ENCODE results near the gene FMN2.
"Not testable (repeated sequence)": the region's sequence is repeated elsewhere in the genome, so short reads cannot be mapped to it uniquely, and the experiment has no call there.

Gene FMN2

GRCh38 chr1:240244968-240245628 is 153.4 kb downstream of the FMN2 start:
- Histone ChIP-seq H3K4me1 (peaks cover 17% of the 10 kb centered on the region), H3K9me3 (no peaks in the 10 kb centered on the region), H3K27me3 (ENCODE audit: low read depth) (no peaks in the 10 kb centered on the region), H3K36me3 (replicated peaks) (no peaks in the 10 kb centered on the region), H3K4me3 (no peak overlapping the region)
- in situ Hi-C loops (cut with MboI; ENCODE audit: low sequenced_read_pairs), result no loop called here
- DNase-seq (ENCODE audit: low spot score in 2 of 2), result no peak

- no peak for DNase-seq (ENCODE audit: low spot score in 2 of 2)
- H3K4me3 ChIP-seq, result no peak overlapping the region
- in situ Hi-C loops (cut with MboI; ENCODE audit: low sequenced_read_pairs), result no loop called here
Observed at GRCh38 chr1:240245629-240246020, 153.9 kb downstream of the FMN2 start.

GRCh38 chr1:240247899-240248298 is 156.2 kb downstream of the FMN2 start:
- H3K36me3 ChIP-seq (replicated peaks), result no peaks in the 10 kb centered on the region
- peaks cover 17% of the 10 kb centered on the region for H3K4me1 ChIP-seq
- in situ Hi-C loops (cut with MboI; ENCODE audit: low sequenced_read_pairs), result no loop called here
- no peak for DNase-seq (ENCODE audit: low spot score in 2 of 2)
- H3K9me3 ChIP-seq, result no peaks in the 10 kb centered on the region
- H3K4me3 ChIP-seq, result no peak overlapping the region
- H3K27me3 ChIP-seq (ENCODE audit: low read depth), result no peaks in the 10 kb centered on the region

More at GRCh38 chr1:240245629-240246020, 153.9 kb downstream of the FMN2 start:
- Histone ChIP-seq H3K27me3 (ENCODE audit: low read depth) (no peaks in the 10 kb centered on the region), H3K4me1 (peaks cover 17% of the 10 kb centered on the region), H3K36me3 (replicated peaks) (no peaks in the 10 kb centered on the region), H3K9me3 (no peaks in the 10 kb centered on the region)

GRCh38 chr1:240254006-240254405 is 162.3 kb downstream of the FMN2 start:
- in situ Hi-C loops (cut with MboI; ENCODE audit: low sequenced_read_pairs), result no loop called here
- no peak for DNase-seq (ENCODE audit: low spot score in 2 of 2)
- H3K4me1 ChIP-seq, result no peaks in the 10 kb centered on the region
- no peaks in the 10 kb centered on the region for H3K9me3 ChIP-seq
- H3K4me3 ChIP-seq, result no peak overlapping the region
- H3K36me3 ChIP-seq (replicated peaks), result no peaks in the 10 kb centered on the region
- no peaks in the 10 kb centered on the region for H3K27me3 ChIP-seq (ENCODE audit: low read depth)

- no peaks in the 10 kb centered on the region for H3K4me1 ChIP-seq
- no peaks in the 10 kb centered on the region for H3K27me3 ChIP-seq (ENCODE audit: low read depth)
- DNase-seq (ENCODE audit: low spot score in 2 of 2), result no peak
- no peaks in the 10 kb centered on the region for H3K36me3 ChIP-seq (replicated peaks)
- H3K9me3 ChIP-seq, result no peaks in the 10 kb centered on the region
- in situ Hi-C loops (cut with MboI; ENCODE audit: low sequenced_read_pairs), result no loop called here
- no peak overlapping the region for H3K4me3 ChIP-seq
Observed at GRCh38 chr1:240254778-240255291, 163.2 kb downstream of the FMN2 start.

GRCh38 chr1:240255922-240256321 is 164.2 kb downstream of the FMN2 start:
- no peaks in the 10 kb centered on the region for H3K4me1 ChIP-seq
- H3K36me3 ChIP-seq (replicated peaks), result no peaks in the 10 kb centered on the region
- H3K4me3 ChIP-seq, result no peak overlapping the region
- in situ Hi-C loops (cut with MboI; ENCODE audit: low sequenced_read_pairs), result no loop called here
- H3K27me3 ChIP-seq (ENCODE audit: low read depth), result no peaks in the 10 kb centered on the region
- H3K9me3 ChIP-seq, result no peaks in the 10 kb centered on the region
- no peak for DNase-seq (ENCODE audit: low spot score in 2 of 2)

- no peaks in the 10 kb centered on the region for H3K36me3 ChIP-seq (replicated peaks)
Observed at GRCh38 chr1:240256836-240257503, 165.3 kb downstream of the FMN2 start.

GRCh38 chr1:240258910-240259309 is 167.2 kb downstream of the FMN2 start:
- no peaks in the 10 kb centered on the region for H3K36me3 ChIP-seq (replicated peaks)
- no peaks in the 10 kb centered on the region for H3K9me3 ChIP-seq
- no peak for DNase-seq (ENCODE audit: low spot score in 2 of 2)
- no peak overlapping the region for H3K4me3 ChIP-seq
- in situ Hi-C loops (cut with MboI; ENCODE audit: low sequenced_read_pairs), result no loop called here
- no peaks in the 10 kb centered on the region for H3K4me1 ChIP-seq
- H3K27me3 ChIP-seq (ENCODE audit: low read depth), result no peaks in the 10 kb centered on the region

More at GRCh38 chr1:240256836-240257503, 165.3 kb downstream of the FMN2 start:
- DNase-seq (ENCODE audit: low spot score in 2 of 2), result no peak
- Histone ChIP-seq H3K9me3 (no peaks in the 10 kb centered on the region), H3K27me3 (ENCODE audit: low read depth) (no peaks in the 10 kb centered on the region), H3K4me3 (no peak overlapping the region), H3K4me1 (no peaks in the 10 kb centered on the region)
- in situ Hi-C loops (cut with MboI; ENCODE audit: low sequenced_read_pairs), result no loop called here

GRCh38 chr1:240264494-240264893 is 172.8 kb downstream of the FMN2 start:
- H3K9me3 ChIP-seq; H3K4me1 ChIP-seq; H3K4me3 ChIP-seq; H3K27me3 ChIP-seq (ENCODE audit: low read depth); DNase-seq (ENCODE audit: low spot score in 2 of 2); H3K36me3 ChIP-seq (replicated peaks); in situ Hi-C loops (cut with MboI; ENCODE audit: low sequenced_read_pairs): not testable (repeated sequence)

- in situ Hi-C loops (cut with MboI; ENCODE audit: low sequenced_read_pairs), result no loop called here
- Histone ChIP-seq H3K9me3 (no peaks in the 10 kb centered on the region), H3K36me3 (replicated peaks) (no peaks in the 10 kb centered on the region), H3K4me3 (no peak overlapping the region), H3K4me1 (peaks cover 8% of the 10 kb centered on the region), H3K27me3 (ENCODE audit: low read depth) (no peaks in the 10 kb centered on the region)
- DNase-seq (ENCODE audit: low spot score in 2 of 2), result peak in 1 of 2 experiments; percentile 16
Observed at GRCh38 chr1:240271081-240271480, 179.4 kb downstream of the FMN2 start.

GRCh38 chr1:240274569-240274968 is 182.9 kb downstream of the FMN2 start:
- Histone ChIP-seq H3K4me1 (peaks cover 8% of the 10 kb centered on the region), H3K9me3 (no peaks in the 10 kb centered on the region), H3K4me3 (no peak overlapping the region), H3K36me3 (replicated peaks) (no peaks in the 10 kb centered on the region), H3K27me3 (ENCODE audit: low read depth) (no peaks in the 10 kb centered on the region)
- DNase-seq (ENCODE audit: low spot score in 2 of 2), result no peak
- in situ Hi-C loops (cut with MboI; ENCODE audit: low sequenced_read_pairs), result no loop called here

- H3K36me3 ChIP-seq (replicated peaks); H3K27me3 ChIP-seq (ENCODE audit: low read depth); DNase-seq (ENCODE audit: low spot score in 2 of 2); H3K4me1 ChIP-seq; in situ Hi-C loops (cut with MboI; ENCODE audit: low sequenced_read_pairs); H3K9me3 ChIP-seq; H3K4me3 ChIP-seq: not testable (repeated sequence)
Observed at GRCh38 chr1:240275219-240275618, 183.5 kb downstream of the FMN2 start.

GRCh38 chr1:240278082-240278481 is 186.4 kb downstream of the FMN2 start:
- no peak for DNase-seq (ENCODE audit: low spot score in 2 of 2)
- Histone ChIP-seq H3K4me1 (no peaks in the 10 kb centered on the region), H3K36me3 (replicated peaks) (no peaks in the 10 kb centered on the region), H3K27me3 (ENCODE audit: low read depth) (no peaks in the 10 kb centered on the region), H3K9me3 (no peaks in the 10 kb centered on the region), H3K4me3 (no peak overlapping the region)
- in situ Hi-C loops (cut with MboI; ENCODE audit: low sequenced_read_pairs), result no loop called here

- Histone ChIP-seq H3K36me3 (replicated peaks) (no peaks in the 10 kb centered on the region), H3K27me3 (ENCODE audit: low read depth) (no peaks in the 10 kb centered on the region), H3K4me1 (no peaks in the 10 kb centered on the region), H3K9me3 (no peaks in the 10 kb centered on the region), H3K4me3 (no peak overlapping the region)
- no peak for DNase-seq (ENCODE audit: low spot score in 2 of 2)
- in situ Hi-C loops (cut with MboI; ENCODE audit: low sequenced_read_pairs), result no loop called here
Observed at GRCh38 chr1:240280560-240281322, 189.1 kb downstream of the FMN2 start.

Measured in HAP-1 (cell line).